PFSK-1 (cell line): ENCODE measurements around the gene CLIP1.

ENCODE experiments used
- POLR2AphosphoS5 ChIP-seq: IDR thresholded peaks from 2 replicates; pipeline ENCODE4 v1.6.1; 2012; ENCODE audit warnings: low read depth, mild to moderate bottlenecking, control low read depth, low read length, moderate library complexity
- SIN3A ChIP-seq: IDR thresholded peaks from 2 replicates; pipeline ENCODE4 v1.6.1; 2012; ENCODE audit warnings: mild to moderate bottlenecking, low read length, moderate library complexity, borderline replicate concordance; ENCODE audit not compliant: insufficient read depth
- TF ChIP-seq, protein P1 (sequence below), 2 experiments: IDR thresholded peaks; 2 replicates each; pipeline versions ENCODE4 v1.6.1 to v1.8.0; 2011 to 2012; ENCODE audit warnings: low read depth in 2 of 2, low read length in 2 of 2, control low read depth in 1 of 2, inconsistent platforms in 1 of 2, mild to moderate bottlenecking in 1 of 2, moderate library complexity in 1 of 2; ENCODE audit not compliant: insufficient read depth in 1 of 2

DNA sequence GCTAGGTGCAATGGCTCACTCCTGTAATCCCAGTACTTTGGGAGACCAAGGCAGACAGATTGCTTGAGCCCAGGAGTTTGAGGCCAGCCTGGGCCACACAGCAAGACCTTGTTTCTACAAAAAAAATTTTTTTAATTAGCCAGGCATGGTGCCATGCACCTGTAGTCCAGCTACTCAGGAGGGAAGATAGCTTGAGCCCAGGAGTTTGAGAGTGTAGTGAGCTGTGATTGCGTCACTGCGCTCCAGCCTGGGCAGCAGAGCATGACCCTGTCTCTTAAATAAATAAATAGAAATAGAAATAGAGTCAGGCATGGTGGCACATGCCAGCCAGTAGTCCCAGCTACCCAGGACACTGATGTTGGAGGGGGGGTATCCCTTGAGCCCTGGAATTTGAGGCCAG, 36.7 kb upstream of the CLIP1 start:
- TF ChIP-seq, protein P1, sequence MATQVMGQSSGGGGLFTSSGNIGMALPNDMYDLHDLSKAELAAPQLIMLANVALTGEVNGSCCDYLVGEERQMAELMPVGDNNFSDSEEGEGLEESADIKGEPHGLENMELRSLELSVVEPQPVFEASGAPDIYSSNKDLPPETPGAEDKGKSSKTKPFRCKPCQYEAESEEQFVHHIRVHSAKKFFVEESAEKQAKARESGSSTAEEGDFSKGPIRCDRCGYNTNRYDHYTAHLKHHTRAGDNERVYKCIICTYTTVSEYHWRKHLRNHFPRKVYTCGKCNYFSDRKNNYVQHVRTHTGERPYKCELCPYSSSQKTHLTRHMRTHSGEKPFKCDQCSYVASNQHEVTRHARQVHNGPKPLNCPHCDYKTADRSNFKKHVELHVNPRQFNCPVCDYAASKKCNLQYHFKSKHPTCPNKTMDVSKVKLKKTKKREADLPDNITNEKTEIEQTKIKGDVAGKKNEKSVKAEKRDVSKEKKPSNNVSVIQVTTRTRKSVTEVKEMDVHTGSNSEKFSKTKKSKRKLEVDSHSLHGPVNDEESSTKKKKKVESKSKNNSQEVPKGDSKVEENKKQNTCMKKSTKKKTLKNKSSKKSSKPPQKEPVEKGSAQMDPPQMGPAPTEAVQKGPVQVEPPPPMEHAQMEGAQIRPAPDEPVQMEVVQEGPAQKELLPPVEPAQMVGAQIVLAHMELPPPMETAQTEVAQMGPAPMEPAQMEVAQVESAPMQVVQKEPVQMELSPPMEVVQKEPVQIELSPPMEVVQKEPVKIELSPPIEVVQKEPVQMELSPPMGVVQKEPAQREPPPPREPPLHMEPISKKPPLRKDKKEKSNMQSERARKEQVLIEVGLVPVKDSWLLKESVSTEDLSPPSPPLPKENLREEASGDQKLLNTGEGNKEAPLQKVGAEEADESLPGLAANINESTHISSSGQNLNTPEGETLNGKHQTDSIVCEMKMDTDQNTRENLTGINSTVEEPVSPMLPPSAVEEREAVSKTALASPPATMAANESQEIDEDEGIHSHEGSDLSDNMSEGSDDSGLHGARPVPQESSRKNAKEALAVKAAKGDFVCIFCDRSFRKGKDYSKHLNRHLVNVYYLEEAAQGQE (IDR thresholded peaks at IDR 0.05; ENCODE audit: insufficient read depth in 1 of 2, low read depth in 2 of 2, low read length in 2 of 2), result no peak
- TF ChIP-seq POLR2AphosphoS5, result no peak
- no peak for TF ChIP-seq SIN3A
